OCI-LY1 (cell line): ENCODE measurements around the gene MLXIPL.

Experiments used
- H2AFZ ChIP-seq: fragments of 200-600 bp; sonication (generic), shearing (Covaris generic); 2 replicates; pipeline ENCODE4 v1.6.0; 2014; ENCODE audit warnings: antibody characterized with exemption, mild to moderate bottlenecking, low read length
- H3F3A ChIP-seq: fragments of 200-600 bp; sonication (generic), shearing (Covaris generic); 2 replicates; pipeline ENCODE4 v1.6.0; 2014; ENCODE audit warnings: mild to moderate bottlenecking, antibody characterized with exemption, low read length, moderate library complexity; ENCODE audit not compliant: insufficient read depth
- H3K27ac ChIP-seq: fragments of 200-600 bp; sonication (generic); 2 replicates; pipeline ENCODE4 v1.5.1; 2014; ENCODE audit warnings: low read length, mixed run types, mild to moderate bottlenecking, low read depth; ENCODE audit not compliant: poor library complexity, severe bottlenecking
- H3K27me3 ChIP-seq: fragments of 200-600 bp; sonication (generic); 2 replicates; pipeline ENCODE4 v1.6.0; 2014; ENCODE audit warnings: antibody characterized with exemption, mild to moderate bottlenecking, low read length, moderate library complexity; ENCODE audit not compliant: insufficient read depth
- H3K36me3 ChIP-seq: fragments of 200-600 bp; sonication (generic); 2 replicates; pipeline ENCODE4 v1.6.1; 2014; ENCODE audit warnings: mild to moderate bottlenecking, antibody characterized with exemption, low read length, moderate library complexity, mixed read lengths; ENCODE audit not compliant: insufficient read depth
- H3K4me1 ChIP-seq: fragments of 200-600 bp; sonication (generic); 2 replicates; pipeline ENCODE4 v1.5.1; 2014; ENCODE audit warnings: mild to moderate bottlenecking, low read length, moderate library complexity; ENCODE audit not compliant: insufficient read depth, severe bottlenecking
- H3K4me2 ChIP-seq: fragments of 200-600 bp; sonication (generic), shearing (Covaris generic); 2 replicates; pipeline ENCODE4 v1.6.1; 2014; ENCODE audit warnings: low read length
- H3K4me3 ChIP-seq: fragments of 200-600 bp; sonication (generic); 2 replicates; pipeline ENCODE4 v1.5.1; 2014; ENCODE audit warnings: low read length, low read depth, mild to moderate bottlenecking, mixed read lengths; ENCODE audit not compliant: poor library complexity, severe bottlenecking
- H3K79me2 ChIP-seq: fragments of 200-600 bp; shearing (Covaris generic); 2 replicates; pipeline ENCODE4 v1.6.1; 2016; ENCODE audit warnings: mixed run types, low read length, mixed read lengths; ENCODE audit not compliant: insufficient read depth
- H3K9ac ChIP-seq: fragments of 200-600 bp; sonication (generic), shearing (Covaris generic); 2 replicates; pipeline ENCODE4 v1.6.1; 2014; ENCODE audit warnings: mild to moderate bottlenecking, low read length, mixed read lengths
- H3K9me2 ChIP-seq: fragments of 200-600 bp; sonication (generic), shearing (Covaris generic); 2 replicates; pipeline ENCODE4 v1.6.1; 2014; ENCODE audit warnings: low read depth, mild to moderate bottlenecking, low read length, mixed read lengths
- H3K9me3 ChIP-seq: fragments of 200-600 bp; shearing (Covaris generic); 2 replicates; pipeline ENCODE4 v1.6.1; 2014; ENCODE audit warnings: low read length, mixed read lengths
- H4K20me1 ChIP-seq: fragments of 200-600 bp; sonication (generic), shearing (Covaris generic); 2 replicates; pipeline ENCODE4 v1.6.0; 2016; ENCODE audit warnings: mild to moderate bottlenecking, low read length; ENCODE audit not compliant: insufficient read depth
- CTCF ChIP-seq: fragments of 200-600 bp; sonication (generic), shearing (Covaris generic); IDR thresholded peaks from 2 replicates; pipeline ENCODE4 v1.5.1; 2017; ENCODE audit warnings: mild to moderate bottlenecking, antibody characterized with exemption, low read length, moderate library complexity, mixed read lengths
- EZH2 ChIP-seq: fragments of 200-600 bp; sonication (generic), shearing (Covaris generic); IDR thresholded peaks from 2 replicates; pipeline ENCODE4 v1.8.0; 2017; ENCODE audit warnings: borderline replicate concordance, mixed run types, mild to moderate bottlenecking, antibody characterized with exemption, low read length, moderate library complexity, mixed read lengths

MLXIPL gene

DNA sequence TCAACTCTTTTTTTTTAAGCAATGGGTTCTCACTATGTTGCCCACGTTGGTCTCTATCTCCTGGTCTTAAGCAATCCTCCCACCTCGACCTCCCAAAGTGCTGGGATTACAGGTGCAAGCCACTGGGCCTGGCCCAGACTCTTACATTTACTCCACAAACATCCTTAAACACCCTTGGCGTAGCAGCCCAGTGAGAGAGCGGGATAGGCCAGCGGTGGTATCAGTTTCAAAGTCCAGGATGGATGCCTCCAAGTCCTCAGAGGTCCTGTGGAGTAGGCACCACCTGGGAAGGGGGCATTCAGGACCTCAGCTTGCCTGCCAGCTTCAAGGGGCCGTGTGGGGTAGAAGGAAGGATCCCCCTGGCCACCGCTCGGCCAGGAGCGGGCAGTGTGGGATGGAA lies 25.3 kb upstream of the MLXIPL start:
- H3K4me2 ChIP-seq = no peak overlapping the region
- H3K36me3 ChIP-seq = no peaks in the 10 kb centered on the region
- no peaks in the 10 kb centered on the region for H3K9me3 ChIP-seq
- no peaks in the 10 kb centered on the region for H3K79me2 ChIP-seq
- no peak for TF ChIP-seq EZH2
- no peak for TF ChIP-seq CTCF
- H3K4me3 ChIP-seq = no peak overlapping the region
- no peaks in the 10 kb centered on the region for H3K9me2 ChIP-seq
- peaks cover 5% of the 10 kb centered on the region for H3K4me1 ChIP-seq
- no peaks in the 10 kb centered on the region; the same call in 1 of the 2 replicates for H3K27me3 ChIP-seq
- H3F3A ChIP-seq = no peaks in the 10 kb centered on the region
- H3K9ac ChIP-seq = no peak overlapping the region
- H4K20me1 ChIP-seq = no peaks in the 10 kb centered on the region
- no peak overlapping the region for H3K27ac ChIP-seq
- H2AFZ ChIP-seq = no peak overlapping the region

GRCh38 chr7:73648593-73649332 lies 24.4 kb upstream of the MLXIPL start:
- Histone ChIP-seq H3K4me2 (no peak overlapping the region), H3F3A (no peaks in the 10 kb centered on the region), H3K9me2 (no peaks in the 10 kb centered on the region), H3K27ac (no peak overlapping the region), H3K4me3 (no peak overlapping the region), H3K36me3 (no peaks in the 10 kb centered on the region), H3K9me3 (no peaks in the 10 kb centered on the region), H3K79me2 (no peaks in the 10 kb centered on the region), H3K9ac (no peak overlapping the region), H3K27me3 (no peaks in the 10 kb centered on the region), H2AFZ (no peak overlapping the region), H4K20me1 (no peaks in the 10 kb centered on the region), H3K4me1 (peaks cover 5% of the 10 kb centered on the region)
- TF ChIP-seq CTCF (no peak), EZH2 (no peak)

GRCh38 chr7:73647725-73648592 lies 23.6 kb upstream of the MLXIPL start:
- Histone ChIP-seq H3K9me3 (no peaks in the 10 kb centered on the region), H3K9me2 (no peaks in the 10 kb centered on the region), H3K27ac (no peak overlapping the region), H3K27me3 (no peaks in the 10 kb centered on the region), H3K4me2 (peak overlapping the region; percentile 54), H2AFZ (no peak overlapping the region), H3K4me1 (peaks cover 5% of the 10 kb centered on the region), H3K79me2 (no peaks in the 10 kb centered on the region), H3K4me3 (peak overlapping the region; percentile 40), H3F3A (no peaks in the 10 kb centered on the region), H3K9ac (no peak overlapping the region), H4K20me1 (no peaks in the 10 kb centered on the region), H3K36me3 (no peaks in the 10 kb centered on the region)
- TF ChIP-seq EZH2 (no peak), CTCF (no peak)
